ENCODE results near the gene MRGPRF.

DNA sequence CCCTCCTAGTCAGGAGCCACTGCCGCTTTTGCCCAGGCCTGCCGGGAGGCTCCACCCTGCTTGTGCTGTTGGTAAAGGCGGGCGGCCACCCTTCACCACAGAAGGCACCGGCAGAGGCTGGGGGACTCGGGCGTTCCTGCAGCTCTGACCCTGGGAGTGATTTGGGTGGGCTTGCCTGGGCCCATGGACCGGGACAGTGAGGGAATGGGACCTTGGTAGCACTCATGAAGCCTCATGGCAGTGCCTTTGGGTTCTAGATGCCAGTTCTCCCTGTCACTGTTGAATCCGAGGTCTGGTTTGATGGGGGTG lies 40.1 kb upstream of the MRGPRF start:
- TF ChIP-seq, protein P1, sequence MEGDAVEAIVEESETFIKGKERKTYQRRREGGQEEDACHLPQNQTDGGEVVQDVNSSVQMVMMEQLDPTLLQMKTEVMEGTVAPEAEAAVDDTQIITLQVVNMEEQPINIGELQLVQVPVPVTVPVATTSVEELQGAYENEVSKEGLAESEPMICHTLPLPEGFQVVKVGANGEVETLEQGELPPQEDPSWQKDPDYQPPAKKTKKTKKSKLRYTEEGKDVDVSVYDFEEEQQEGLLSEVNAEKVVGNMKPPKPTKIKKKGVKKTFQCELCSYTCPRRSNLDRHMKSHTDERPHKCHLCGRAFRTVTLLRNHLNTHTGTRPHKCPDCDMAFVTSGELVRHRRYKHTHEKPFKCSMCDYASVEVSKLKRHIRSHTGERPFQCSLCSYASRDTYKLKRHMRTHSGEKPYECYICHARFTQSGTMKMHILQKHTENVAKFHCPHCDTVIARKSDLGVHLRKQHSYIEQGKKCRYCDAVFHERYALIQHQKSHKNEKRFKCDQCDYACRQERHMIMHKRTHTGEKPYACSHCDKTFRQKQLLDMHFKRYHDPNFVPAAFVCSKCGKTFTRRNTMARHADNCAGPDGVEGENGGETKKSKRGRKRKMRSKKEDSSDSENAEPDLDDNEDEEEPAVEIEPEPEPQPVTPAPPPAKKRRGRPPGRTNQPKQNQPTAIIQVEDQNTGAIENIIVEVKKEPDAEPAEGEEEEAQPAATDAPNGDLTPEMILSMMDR (IDR thresholded peaks at IDR 0.05) = no peak
- no peak for TF ChIP-seq POLR2A (IDR thresholded peaks at IDR 0.05)

Measured in body of pancreas (tissue), 4 donors.